GM12864 (cell line): ENCODE data around the gene NFKB1.

Experiments used
- DNase-seq: peaks from one replicate; pipeline ENCODE4 v3.0.0-alpha.2; 2011; ENCODE audit warnings: low read depth
- H3K4me3 ChIP-seq: 2 replicates; pipeline ENCODE4 v1.5.1; 2011; ENCODE audit warnings: mild to moderate bottlenecking, low read depth, low read length, control low read depth
- CTCF ChIP-seq: IDR thresholded peaks from 2 replicates; pipeline ENCODE4 v1.5.1; 2011; ENCODE audit warnings: low read depth, mild to moderate bottlenecking, moderate library complexity, low read length, control low read depth, inconsistent platforms; ENCODE audit errors: missing control alignments

The NFKB1 gene

GRCh38 chr4:102580463-102580842 lies 79.3 kb downstream of the NFKB1 start:
- DNase-seq = no peak
- TF ChIP-seq CTCF = no peak

GRCh38 chr4:102584091-102584490 lies 82.9 kb downstream of the NFKB1 start:
- no peak overlapping the region for H3K4me3 ChIP-seq
- no peak for TF ChIP-seq CTCF
- no peak for DNase-seq

More at GRCh38 chr4:102580463-102580842, 79.3 kb downstream of the NFKB1 start:
- no peak overlapping the region for H3K4me3 ChIP-seq

GRCh38 chr4:102585329-102585728 lies 84.2 kb downstream of the NFKB1 start:
- DNase-seq = no peak
- H3K4me3 ChIP-seq = no peak overlapping the region
- no peak for TF ChIP-seq CTCF

GRCh38 chr4:102586002-102586643 lies 85.0 kb downstream of the NFKB1 start:
- TF ChIP-seq CTCF = no peak
- no peak overlapping the region for H3K4me3 ChIP-seq
- DNase-seq = no peak

GRCh38 chr4:102586644-102587021 lies 85.5 kb downstream of the NFKB1 start:
- TF ChIP-seq CTCF = no peak
- DNase-seq = no peak
- no peak overlapping the region for H3K4me3 ChIP-seq

- no peak for DNase-seq
- no peak for TF ChIP-seq CTCF
- H3K4me3 ChIP-seq = no peak overlapping the region
Observed at GRCh38 chr4:102589743-102590142, 88.6 kb downstream of the NFKB1 start.

- no peak for DNase-seq
- TF ChIP-seq CTCF = no peak
Observed at GRCh38 chr4:102592256-102592655, 91.1 kb downstream of the NFKB1 start.

More at GRCh38 chr4:102592256-102592655, 91.1 kb downstream of the NFKB1 start:
- no peak overlapping the region for H3K4me3 ChIP-seq
